ENCODE data around the gene SLC37A2.

The SLC37A2 gene

DNA sequence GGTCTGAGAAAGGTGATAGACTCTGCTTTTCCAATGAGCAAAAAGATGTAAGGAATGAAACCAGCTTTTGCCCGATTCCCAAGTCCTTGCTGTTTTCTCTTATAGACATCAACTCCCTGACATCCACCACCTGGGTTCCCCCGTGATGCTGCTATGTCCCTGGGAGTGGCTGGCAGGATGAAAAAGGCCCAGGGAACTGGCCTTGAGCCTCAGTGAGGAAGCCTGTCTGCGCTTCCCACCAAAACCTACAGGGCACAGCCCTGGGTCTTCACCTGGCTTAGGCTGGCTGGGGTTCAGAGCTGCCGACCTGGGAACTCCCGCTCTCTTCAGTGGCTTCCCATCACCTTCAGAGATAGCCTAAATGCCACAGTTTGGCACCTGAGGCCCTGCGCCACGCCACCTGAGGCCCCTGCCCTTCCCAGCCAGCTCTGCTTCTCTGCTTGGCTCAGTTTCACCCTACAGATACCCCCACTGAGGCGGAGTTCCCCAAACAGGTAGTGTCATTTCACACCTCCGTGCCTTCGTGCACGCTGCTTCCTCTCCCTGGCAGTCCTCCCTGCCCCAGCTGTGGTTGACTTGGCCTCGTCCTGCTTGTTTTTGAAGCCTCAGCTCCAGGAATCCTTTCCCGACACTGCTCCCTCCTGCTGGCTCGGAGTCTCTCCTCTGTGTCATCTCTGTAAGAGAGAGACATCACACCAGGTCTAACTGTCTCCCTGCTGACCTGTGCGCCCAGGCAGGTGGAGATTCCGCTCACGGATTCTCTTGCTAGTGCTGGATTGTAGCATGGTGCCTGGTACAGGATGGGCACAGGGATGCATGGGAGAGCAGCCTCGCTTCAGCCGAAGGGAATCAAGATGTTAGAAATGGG lies 10.7 kb downstream of the SLC37A2 start:
- TF ChIP-seq, protein P1, sequence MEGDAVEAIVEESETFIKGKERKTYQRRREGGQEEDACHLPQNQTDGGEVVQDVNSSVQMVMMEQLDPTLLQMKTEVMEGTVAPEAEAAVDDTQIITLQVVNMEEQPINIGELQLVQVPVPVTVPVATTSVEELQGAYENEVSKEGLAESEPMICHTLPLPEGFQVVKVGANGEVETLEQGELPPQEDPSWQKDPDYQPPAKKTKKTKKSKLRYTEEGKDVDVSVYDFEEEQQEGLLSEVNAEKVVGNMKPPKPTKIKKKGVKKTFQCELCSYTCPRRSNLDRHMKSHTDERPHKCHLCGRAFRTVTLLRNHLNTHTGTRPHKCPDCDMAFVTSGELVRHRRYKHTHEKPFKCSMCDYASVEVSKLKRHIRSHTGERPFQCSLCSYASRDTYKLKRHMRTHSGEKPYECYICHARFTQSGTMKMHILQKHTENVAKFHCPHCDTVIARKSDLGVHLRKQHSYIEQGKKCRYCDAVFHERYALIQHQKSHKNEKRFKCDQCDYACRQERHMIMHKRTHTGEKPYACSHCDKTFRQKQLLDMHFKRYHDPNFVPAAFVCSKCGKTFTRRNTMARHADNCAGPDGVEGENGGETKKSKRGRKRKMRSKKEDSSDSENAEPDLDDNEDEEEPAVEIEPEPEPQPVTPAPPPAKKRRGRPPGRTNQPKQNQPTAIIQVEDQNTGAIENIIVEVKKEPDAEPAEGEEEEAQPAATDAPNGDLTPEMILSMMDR (IDR thresholded peaks at IDR 0.05; ENCODE audit: control insufficient read depth, extremely low read depth, insufficient read depth) = no peak
- no peak for DNase-seq (ENCODE audit: low read depth)
- no peak overlapping the region for H3K4me3 ChIP-seq (ENCODE audit: low read depth, low read length)

DNA sequence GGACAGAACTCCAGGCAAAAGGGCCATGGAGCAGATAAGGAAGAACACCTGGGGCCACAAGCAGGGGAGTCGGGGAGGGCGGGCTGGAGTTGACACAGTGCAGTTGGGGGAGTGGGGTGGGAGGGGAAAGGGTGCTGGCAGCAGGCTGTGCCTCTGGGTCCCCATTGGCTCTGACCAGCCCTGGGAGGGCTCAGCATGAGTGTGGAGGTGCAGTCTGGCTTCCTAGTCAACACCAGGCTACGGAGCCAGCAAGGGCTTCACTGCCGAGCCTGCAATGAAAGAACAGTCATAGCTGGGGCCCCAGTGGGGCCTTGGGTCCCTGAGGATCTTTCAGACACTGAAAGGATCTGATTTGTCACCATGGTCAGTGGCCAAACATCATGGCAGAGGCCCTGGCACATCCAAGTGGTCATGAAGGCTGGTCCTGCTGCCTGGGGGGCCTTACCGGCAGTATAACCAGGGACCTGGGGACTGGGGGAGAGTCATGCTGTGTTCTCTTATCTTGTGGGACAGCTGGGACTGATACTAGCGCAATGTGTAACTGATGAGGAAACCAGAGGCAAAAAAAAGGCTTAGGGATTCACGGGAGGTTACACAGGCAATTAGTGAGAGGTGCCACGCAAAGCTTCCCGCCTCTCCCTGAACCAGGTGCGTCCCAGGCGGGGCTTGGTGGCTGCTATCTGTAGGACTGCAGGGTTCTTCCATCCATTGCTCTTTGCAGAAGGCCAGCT lies 11.6 kb downstream of the SLC37A2 start:
- TF ChIP-seq, protein P1 (IDR thresholded peaks at IDR 0.05; ENCODE audit: control insufficient read depth, extremely low read depth, insufficient read depth) = no peak
- DNase-seq (ENCODE audit: low read depth) = no peak
- H3K4me3 ChIP-seq (ENCODE audit: low read depth, low read length) = no peak overlapping the region

DNA sequence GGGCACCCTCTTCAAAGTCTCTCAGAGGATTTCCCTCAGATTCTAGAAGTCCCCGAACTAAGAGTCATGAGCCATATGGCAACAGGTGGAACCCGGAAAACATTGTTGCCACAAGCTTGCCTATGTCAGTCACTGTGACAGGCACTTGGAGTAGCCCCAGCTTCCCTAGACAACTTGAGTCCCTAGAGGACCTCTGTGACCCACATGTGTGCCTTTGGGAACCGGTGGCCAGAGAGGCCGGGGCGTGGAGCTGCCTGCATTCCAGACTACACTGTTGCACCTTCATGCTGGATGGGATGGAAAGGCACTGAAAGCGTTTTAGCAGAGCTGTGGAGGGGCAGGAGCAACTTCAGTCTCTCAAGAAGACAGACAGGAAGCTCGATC lies 12.1 kb downstream of the SLC37A2 start:
- TF ChIP-seq, protein P1 (IDR thresholded peaks at IDR 0.05; ENCODE audit: control insufficient read depth, extremely low read depth, insufficient read depth) = no peak
- no peak for DNase-seq (ENCODE audit: low read depth)
- no peak overlapping the region for H3K4me3 ChIP-seq (ENCODE audit: low read depth, low read length)

DNA sequence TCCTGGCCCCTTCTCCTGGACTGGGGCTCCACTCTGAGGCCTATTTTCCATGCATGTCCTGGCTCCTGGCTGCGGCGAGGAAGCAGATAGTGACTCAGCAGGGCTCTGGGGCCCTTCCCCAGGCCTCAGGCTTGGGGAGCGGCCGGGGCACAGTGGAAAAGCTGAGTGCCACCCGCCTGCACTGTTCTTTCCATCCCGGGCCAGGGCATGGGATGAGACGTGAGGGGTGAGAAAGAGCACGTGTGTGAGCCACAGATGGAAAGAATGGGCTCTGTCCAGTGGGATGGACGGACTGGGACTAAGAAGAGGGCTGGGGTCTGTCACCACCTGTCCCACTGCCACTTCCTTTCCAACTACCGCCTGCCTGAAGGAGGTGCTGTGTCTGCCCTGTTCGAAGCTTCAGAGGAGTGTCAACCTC lies 12.8 kb downstream of the SLC37A2 start:
- H3K4me3 ChIP-seq (ENCODE audit: low read depth, low read length) = no peak overlapping the region
- DNase-seq (ENCODE audit: low read depth) = no peak
- TF ChIP-seq, protein P1 (IDR thresholded peaks at IDR 0.05; ENCODE audit: control insufficient read depth, extremely low read depth, insufficient read depth) = no peak

DNA sequence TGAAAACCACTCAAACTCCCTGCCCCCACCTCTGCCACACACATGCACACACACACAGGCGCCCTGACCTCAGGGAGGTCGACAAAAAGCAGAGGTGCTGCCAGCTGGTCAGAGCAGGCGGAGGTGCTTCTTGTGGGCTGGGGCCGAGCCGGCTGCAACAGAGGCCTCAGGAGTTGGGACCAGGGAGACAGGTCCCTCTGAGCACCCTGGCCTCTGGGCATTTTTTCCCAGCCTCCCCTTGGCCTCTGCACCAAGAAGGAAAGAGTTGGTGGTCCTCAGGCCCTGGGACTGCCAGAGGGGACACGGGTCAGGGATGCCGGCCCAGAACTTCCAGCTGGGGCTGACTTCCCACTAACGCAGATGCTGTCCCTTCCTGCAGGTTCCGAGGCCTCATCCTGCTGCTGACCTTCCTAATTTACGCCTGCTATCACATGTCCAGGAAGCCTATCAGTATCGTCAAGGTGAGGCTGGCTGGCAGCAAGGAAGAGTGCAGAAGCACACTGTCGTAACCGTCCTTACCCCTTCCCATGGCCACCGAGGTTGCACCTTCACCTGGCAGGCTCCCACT lies 13.4 kb downstream of the SLC37A2 start:
- no peak overlapping the region for H3K4me3 ChIP-seq (ENCODE audit: low read depth, low read length)
- DNase-seq (ENCODE audit: low read depth) = no peak
- TF ChIP-seq, protein P1 (IDR thresholded peaks at IDR 0.05; ENCODE audit: control insufficient read depth, extremely low read depth, insufficient read depth) = no peak

DNA sequence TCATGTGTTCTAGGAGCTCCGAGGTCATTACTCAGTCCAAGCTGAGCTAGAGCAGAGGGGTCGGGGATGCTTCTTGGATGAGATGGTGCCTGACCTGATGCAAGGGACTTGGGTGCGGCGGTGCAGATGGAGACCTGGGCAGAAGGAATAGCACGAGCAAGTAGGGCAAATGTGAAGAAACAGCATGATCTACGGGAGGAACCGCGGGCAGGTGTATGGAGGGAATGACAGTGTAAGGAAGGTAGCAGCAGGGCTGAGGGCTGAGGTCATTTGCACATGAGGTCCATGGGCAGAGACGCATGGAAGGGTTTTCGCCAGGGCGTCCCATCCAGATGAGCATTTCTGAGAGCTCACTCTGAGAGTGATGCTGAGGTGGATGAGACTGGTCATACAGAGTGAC lies 14.9 kb downstream of the SLC37A2 start:
- DNase-seq (ENCODE audit: low read depth) = no peak
- TF ChIP-seq, protein P1 (IDR thresholded peaks at IDR 0.05; ENCODE audit: control insufficient read depth, extremely low read depth, insufficient read depth) = no peak
- no peak overlapping the region for H3K4me3 ChIP-seq (ENCODE audit: low read depth, low read length)
